Uterus (tissue), 4 donors: Measurements from ENCODE around the gene ITIH1. TPM values are rescaled to one million over a fixed set of nuclear protein-coding genes. Genes with fewer than 3 reads are reported as not detected.

Experiments
- DNase-seq, 2 donors: peaks; one replicate each; pipeline ENCODE4 v3.0.0-alpha.2; 2019 to 2020
- H3K27ac ChIP-seq, 2 donors: fragments of 200-600 bp; sonication (generic); 1 replicate in 1 of 2; 2 replicates in 1 of 2; pipeline ENCODE4 v1.5.1; 2016 to 2018
- H3K27me3 ChIP-seq, 2 donors: fragments of 200-600 bp; sonication (generic); one replicate each; pipeline ENCODE4 v1.5.1; 2018 to 2019; ENCODE audit warnings: control low read depth in 1 of 2
- H3K36me3 ChIP-seq, 2 donors: fragments of 200-600 bp; sonication (generic); one replicate each; pipeline ENCODE4 v1.5.1; 2019; ENCODE audit warnings: control low read depth in 1 of 2
- H3K4me1 ChIP-seq, 2 donors: fragments of 200-600 bp; sonication (generic); one replicate each; pipeline ENCODE4 v1.5.1; 2018 to 2019; ENCODE audit warnings: control low read depth in 1 of 2
- H3K4me3 ChIP-seq, 2 donors: fragments of 200-600 bp; sonication (generic); 1 replicate in 1 of 2; 2 replicates in 1 of 2; pipeline ENCODE4 v1.5.1; 2018 to 2019; ENCODE audit warnings: mild to moderate bottlenecking in 1 of 2
- H3K9me3 ChIP-seq, 2 donors: fragments of 200-600 bp; sonication (generic); one replicate each; pipeline ENCODE4 v1.5.1; 2019; ENCODE audit warnings: control low read depth in 1 of 2
- CTCF ChIP-seq, 4 experiments: fragments of 200-600 bp in 2 of 4; fragments of 450-650 bp in 2 of 4; sonication (generic) in 2 of 4; IDR thresholded peaks; one replicate each; pipeline ENCODE4 v1.5.1; 2016 to 2019; ENCODE audit warnings: antibody characterized with exemption in 4 of 4, mild to moderate bottlenecking in 2 of 4, moderate library complexity in 1 of 4
- POLR2A ChIP-seq, 2 donors: fragments of 450-650 bp; IDR thresholded peaks; one replicate each; pipeline ENCODE4 v1.6.1; 2016; ENCODE audit warnings: antibody characterized with exemption in 2 of 2, mild to moderate bottlenecking in 1 of 2, moderate library complexity in 1 of 2
- intact Hi-C: fragments of 100-400 bp; cut with DNase I; formaldehyde crosslinking; loops from one replicate; pipeline ENCODE4 v1.15.1; 2023; ENCODE audit warnings: low total_unique reads
- total RNA-seq, 4 donors: library from RNA; depleted of rRNA in 3 of 4; stranded (reverse); fragments of >200 nt in 3 of 4; gene quantifications; one replicate each; pipeline versions ENCODE4 v1.1.0 to v1.2.4, GENCODE V29; 2014 to 2023
- donor health status: DM: yes; HTN: yes; CAD: no.

The ITIH1 gene
- total RNA-seq, 4 donors from 2014 or later, result 0.18 TPM; not detected in 3

DNA sequence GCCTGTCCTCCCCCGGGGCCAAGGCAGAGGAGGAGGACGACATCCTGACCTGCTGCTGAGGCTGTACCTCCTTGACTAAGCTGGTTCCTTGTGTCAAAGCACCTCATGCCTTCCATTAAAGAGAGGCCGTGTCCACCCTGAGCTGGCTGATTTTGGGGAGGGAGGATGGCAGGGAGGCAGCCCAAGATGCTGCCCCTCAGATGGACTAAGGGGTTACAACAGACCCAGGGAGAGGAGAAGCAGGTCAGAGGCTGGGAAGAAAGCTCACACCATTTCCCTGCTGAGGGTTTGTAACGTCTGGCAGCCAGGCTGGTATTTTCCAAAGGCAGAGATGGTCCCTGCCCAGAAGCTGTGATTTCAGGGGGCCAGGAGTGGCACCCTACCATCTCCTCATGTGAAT lies 14.5 kb downstream of the ITIH1 start:
- TF ChIP-seq CTCF (IDR thresholded peaks at IDR 0.05) (no peak), POLR2A (IDR thresholded peaks at IDR 0.05) (no peak)
- no peaks in the 10 kb centered on the region for H3K27me3 ChIP-seq
- H3K4me1 ChIP-seq, result no peaks in the 10 kb centered on the region
- no peaks in the 10 kb centered on the region for H3K36me3 ChIP-seq
- DNase-seq, result no peak
- H3K4me3 ChIP-seq, result no peak overlapping the region
- intact Hi-C loops, result no loop called here
- H3K9me3 ChIP-seq, result no peaks in the 10 kb centered on the region
- H3K27ac ChIP-seq, result no peak overlapping the region

DNA sequence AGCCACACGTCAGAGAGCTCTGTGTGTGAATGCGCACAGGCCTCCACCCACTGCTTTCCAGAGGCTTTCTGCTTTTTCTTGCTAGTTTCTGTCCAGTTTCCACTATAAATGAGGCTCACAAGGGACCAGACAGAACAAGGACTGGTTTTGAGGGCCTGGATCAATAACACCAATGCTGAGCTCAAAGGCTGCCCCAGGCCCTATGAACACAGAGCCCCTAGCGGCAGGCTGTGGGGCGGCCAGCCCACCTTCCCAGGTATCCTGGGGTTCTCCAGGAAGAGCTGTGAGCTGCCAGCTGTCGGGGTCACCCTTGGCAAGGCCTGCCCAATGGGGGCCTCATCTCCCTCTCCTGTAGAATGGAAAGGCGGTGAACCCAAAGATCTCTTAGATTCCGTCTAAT lies 15.0 kb downstream of the ITIH1 start:
- intact Hi-C loops, result no loop called here
- Histone ChIP-seq H3K4me1 (no peaks in the 10 kb centered on the region), H3K27ac (no peak overlapping the region), H3K27me3 (no peaks in the 10 kb centered on the region), H3K4me3 (no peak overlapping the region), H3K9me3 (no peaks in the 10 kb centered on the region), H3K36me3 (no peaks in the 10 kb centered on the region)
- DNase-seq, result no peak
- no peak for TF ChIP-seq CTCF (IDR thresholded peaks at IDR 0.05)
- TF ChIP-seq POLR2A (IDR thresholded peaks at IDR 0.05), result no peak

DNA sequence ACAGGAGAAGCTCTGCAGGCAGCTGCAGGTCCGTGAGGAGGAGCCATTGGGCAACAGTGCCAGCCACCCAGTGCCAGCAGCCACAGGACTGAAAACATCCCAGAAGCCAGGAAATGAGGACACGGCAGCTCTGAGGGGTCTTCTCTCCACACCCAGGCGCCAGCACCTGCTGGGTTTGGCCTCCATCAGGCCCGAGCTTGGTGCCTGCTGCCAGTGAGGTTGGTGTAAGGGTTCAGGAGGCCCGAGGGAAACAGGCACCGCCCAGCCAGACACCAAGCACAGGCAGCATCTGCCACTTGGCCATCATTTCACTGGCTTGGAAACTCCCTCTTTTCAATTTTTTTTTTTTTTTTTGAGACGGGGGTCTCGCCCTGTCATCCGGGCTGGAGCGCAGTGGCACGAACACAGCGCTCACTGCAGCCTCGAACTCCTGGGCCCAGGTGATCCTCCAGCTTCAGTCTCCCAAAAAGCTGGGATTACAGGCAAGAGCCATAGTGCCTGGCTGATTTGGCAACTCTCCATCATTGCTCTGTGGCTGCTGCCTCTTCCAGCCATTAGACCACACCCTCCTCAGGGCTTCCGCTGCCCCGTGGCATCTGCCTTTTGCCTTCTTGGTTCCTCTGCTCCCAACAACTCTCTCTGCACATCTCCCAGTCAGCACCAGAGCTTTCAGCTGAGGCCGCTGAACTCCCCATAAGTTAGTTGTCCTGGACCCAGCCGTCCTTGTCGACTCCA lies 15.7 kb downstream of the ITIH1 start:
- Histone ChIP-seq H3K27ac (no peak overlapping the region), H3K9me3 (no peaks in the 10 kb centered on the region), H3K4me1 (no peaks in the 10 kb centered on the region), H3K27me3 (no peaks in the 10 kb centered on the region), H3K4me3 (no peak overlapping the region), H3K36me3 (no peaks in the 10 kb centered on the region)
- no peak for DNase-seq
- TF ChIP-seq POLR2A (IDR thresholded peaks at IDR 0.05) (no peak), CTCF (IDR thresholded peaks at IDR 0.05) (no peak)
- intact Hi-C loops, result no loop called here

DNA sequence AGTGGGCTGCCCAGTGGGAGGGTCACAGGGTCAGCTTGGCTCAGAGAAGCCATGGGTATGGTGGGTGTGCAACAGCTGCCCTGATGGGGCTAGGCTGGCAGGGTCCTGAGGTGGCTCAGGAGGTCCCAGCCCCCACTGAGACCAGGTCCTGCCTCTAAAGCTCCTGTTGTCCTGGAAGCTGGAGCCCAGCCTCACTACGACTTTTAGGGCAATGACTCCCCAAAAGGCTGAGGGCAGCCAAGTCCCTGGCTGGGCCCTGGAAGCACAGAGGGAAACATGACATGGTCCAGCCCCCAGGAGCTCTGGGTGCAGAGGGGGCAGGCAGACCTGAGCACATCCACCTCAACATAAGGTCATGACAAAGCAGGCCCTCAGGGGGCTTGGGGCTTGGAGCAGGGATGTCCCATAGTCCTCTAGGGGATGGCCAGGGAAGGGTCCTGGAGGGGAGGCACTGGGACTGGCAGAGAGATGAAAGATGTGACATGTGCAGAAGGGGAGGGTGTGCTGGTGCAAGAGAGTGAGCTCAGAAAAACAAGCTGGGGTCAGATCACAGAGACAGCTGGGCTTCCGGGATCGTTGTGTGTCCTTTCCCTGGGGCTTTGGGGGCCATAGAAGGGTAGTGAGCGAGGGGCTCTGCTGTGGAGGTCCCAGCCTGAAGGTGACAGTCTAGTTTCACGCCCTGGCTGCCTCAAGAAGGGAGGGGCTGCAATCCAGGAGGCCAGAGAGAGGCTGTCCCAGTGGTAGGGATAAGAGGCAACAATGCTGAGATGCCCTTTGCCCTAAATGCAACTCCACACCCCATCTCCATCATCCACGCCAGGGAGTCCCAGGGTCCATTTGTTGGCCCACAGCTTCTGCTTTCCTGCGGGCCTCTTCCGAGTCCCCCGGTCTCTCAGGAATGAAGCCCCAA lies 16.6 kb downstream of the ITIH1 start:
- Histone ChIP-seq H3K4me1 (no peaks in the 10 kb centered on the region), H3K36me3 (no peaks in the 10 kb centered on the region), H3K27me3 (no peaks in the 10 kb centered on the region), H3K4me3 (no peak overlapping the region), H3K9me3 (no peaks in the 10 kb centered on the region), H3K27ac (no peak overlapping the region)
- TF ChIP-seq CTCF (IDR thresholded peaks at IDR 0.05) (no peak), POLR2A (IDR thresholded peaks at IDR 0.05) (no peak)
- intact Hi-C loops, result no loop called here
- DNase-seq, result no peak

DNA sequence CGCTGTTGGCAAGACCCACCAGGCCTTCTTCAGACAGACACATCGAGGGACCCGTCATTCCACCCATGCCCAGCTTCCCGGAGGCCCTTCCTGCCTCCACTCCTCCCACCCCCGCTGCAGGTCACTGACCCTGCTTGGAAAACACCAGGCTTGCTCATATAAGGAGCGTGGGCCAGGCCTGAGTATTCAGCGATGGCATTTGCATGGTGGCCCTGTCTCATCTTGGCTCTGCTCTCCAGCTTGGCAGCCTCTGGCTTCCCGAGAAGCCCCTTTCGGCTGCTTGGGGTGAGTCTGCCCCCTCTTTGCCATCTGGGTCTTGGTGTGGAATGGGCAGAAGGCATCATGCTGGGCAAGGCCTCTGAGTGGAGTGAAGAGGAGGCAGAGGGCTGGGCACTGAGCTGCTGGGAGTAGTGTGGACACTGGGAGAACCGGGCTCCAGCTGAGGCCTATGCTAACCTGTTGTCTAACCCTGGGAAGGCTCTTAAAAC lies 17.3 kb downstream of the ITIH1 start, which contains the start of gene ITIH3:
TSS of gene ITIH3 (plus strand) at position 185 of the 488 bp plus-strand sequence. CDS start at position 193, 8 bp downstream.
- Histone ChIP-seq H3K27ac (no peak within 1 kb of the TSS), H3K9me3 (no peaks in the 10 kb centered on the region), H3K36me3 (no peaks in the 10 kb centered on the region), H3K4me3 (no peak within 1 kb of the TSS), H3K27me3 (no peaks in the 10 kb centered on the region), H3K4me1 (no peaks in the 10 kb centered on the region)
- intact Hi-C loops, result no loop called here
- TF ChIP-seq POLR2A (IDR thresholded peaks at IDR 0.05) (no peak), CTCF (IDR thresholded peaks at IDR 0.05) (no peak)
- DNase-seq, result no peak
